Gastrocnemius medialis (tissue), 4 donors: ENCODE data around the gene ESPNL.

ENCODE experiments used
- POLR2A ChIP-seq, 2 donors: fragments of 450-650 bp; IDR thresholded peaks; one replicate each; pipeline ENCODE4 v1.6.1; 2017; ENCODE audit warnings: antibody characterized with exemption in 2 of 2, mild to moderate bottlenecking in 2 of 2, moderate library complexity in 2 of 2
- TF ChIP-seq, protein P1 (sequence below), 5 experiments: fragments of 450-650 bp in 3 of 5; fragments of 200-600 bp in 2 of 5; sonication (generic) in 2 of 5; IDR thresholded peaks in 4 of 5; conservative IDR thresholded peaks in 1 of 5; 1 replicate in 4 of 5; 2 replicates in 1 of 5; pipeline ENCODE4 v1.5.1; 2016 to 2019; ENCODE audit warnings: antibody characterized with exemption in 5 of 5, mild to moderate bottlenecking in 3 of 5, moderate library complexity in 3 of 5

DNA sequence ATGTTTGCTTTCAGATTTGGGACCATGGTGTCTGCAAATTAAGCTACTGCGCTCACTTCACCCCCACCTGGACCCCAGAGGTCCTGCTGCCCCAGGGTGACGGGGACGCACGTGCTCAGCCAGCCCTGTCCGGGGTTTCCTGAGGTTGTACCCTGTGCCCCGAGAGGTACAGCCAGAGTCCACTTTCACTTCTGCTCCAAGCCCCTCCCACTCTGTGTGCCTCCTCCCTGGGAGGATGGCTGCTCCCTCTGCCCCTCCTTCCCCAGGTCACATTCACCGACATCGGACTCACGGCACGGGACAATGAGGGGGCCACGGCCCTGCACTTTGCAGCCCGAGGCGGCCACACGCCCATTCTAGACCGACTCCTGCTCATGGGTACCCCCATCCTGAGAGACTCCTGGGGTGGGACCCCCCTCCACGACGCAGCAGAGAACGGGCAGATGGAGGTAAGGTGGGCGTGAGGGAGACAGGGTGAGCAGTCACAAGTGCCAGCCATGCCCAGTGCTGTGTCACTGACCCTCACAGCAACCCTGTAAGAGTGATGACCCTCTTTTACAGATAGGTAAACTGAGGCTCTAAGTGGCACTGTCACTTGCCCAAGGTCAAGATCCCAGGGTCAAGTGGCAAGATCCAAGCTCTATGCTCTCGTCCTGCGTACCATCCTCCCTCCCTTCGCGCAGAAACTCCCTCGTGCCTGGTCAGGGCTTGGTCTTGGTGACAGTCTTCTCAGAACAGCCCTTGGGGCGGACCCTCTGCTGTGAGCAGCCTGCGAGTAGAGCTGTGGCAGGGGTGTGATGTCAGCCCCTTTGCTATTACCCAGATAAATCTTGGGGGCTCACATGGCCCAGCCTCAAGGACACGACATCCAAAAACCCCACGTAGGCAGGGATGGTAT lies 7.6 kb downstream of the ESPNL start:
- TF ChIP-seq, protein P1, sequence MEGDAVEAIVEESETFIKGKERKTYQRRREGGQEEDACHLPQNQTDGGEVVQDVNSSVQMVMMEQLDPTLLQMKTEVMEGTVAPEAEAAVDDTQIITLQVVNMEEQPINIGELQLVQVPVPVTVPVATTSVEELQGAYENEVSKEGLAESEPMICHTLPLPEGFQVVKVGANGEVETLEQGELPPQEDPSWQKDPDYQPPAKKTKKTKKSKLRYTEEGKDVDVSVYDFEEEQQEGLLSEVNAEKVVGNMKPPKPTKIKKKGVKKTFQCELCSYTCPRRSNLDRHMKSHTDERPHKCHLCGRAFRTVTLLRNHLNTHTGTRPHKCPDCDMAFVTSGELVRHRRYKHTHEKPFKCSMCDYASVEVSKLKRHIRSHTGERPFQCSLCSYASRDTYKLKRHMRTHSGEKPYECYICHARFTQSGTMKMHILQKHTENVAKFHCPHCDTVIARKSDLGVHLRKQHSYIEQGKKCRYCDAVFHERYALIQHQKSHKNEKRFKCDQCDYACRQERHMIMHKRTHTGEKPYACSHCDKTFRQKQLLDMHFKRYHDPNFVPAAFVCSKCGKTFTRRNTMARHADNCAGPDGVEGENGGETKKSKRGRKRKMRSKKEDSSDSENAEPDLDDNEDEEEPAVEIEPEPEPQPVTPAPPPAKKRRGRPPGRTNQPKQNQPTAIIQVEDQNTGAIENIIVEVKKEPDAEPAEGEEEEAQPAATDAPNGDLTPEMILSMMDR (IDR thresholded peaks at IDR 0.05 in 4 of 5, conservative IDR thresholded peaks at IDR 0.05 in 1 of 5): no peak
- TF ChIP-seq POLR2A (IDR thresholded peaks at IDR 0.05): no peak
